ENCODE results near the gene ZNF629. TPM values are rescaled to one million over a fixed set of nuclear protein-coding genes. Genes with fewer than 3 reads are reported as not detected.
A peak's percentile ranks its signal among the peaks of the same experiment; 100 is the strongest.

Gene ZNF629
- polyA plus RNA-seq, 1 donor from 2014 or later, result 10.4 TPM

GRCh38 chr16:30775392-30776188 is 11.4 kb downstream of the ZNF629 start:
- Histone ChIP-seq H3F3A (ENCODE audit: insufficient read depth, low read length, poor library complexity, severe bottlenecking) (no peaks in the 10 kb centered on the region), H3K9me3 (ENCODE audit: low read length) (no peaks in the 10 kb centered on the region), H3K9ac (ENCODE audit: low read length) (peak overlapping the region; percentile 67), H2AFZ (ENCODE audit: low read depth, low read length) (no peak overlapping the region), H3K4me3 (ENCODE audit: low read length) (peak overlapping the region; percentile 92), H3K9me2 (ENCODE audit: insufficient read depth, low read length) (no peaks in the 10 kb centered on the region), H4K20me1 (ENCODE audit: insufficient read depth) (no peaks in the 10 kb centered on the region), H3K4me2 (ENCODE audit: low read length) (peak overlapping the region; percentile 86), H3K27me3 (ENCODE audit: insufficient read depth, low read depth, low read length) (no peaks in the 10 kb centered on the region), H3K79me2 (replicated peaks; ENCODE audit: insufficient read depth, low read length) (no peaks in the 10 kb centered on the region), H3K36me3 (ENCODE audit: insufficient read depth, low read length) (no peaks in the 10 kb centered on the region), H3K27ac (ENCODE audit: low read length) (peak overlapping the region; percentile 60)
- peak; percentile 18 for TF ChIP-seq CTCF (IDR thresholded peaks at IDR 0.05; ENCODE audit: poor library complexity, severe bottlenecking)
- peak; percentile 23 for TF ChIP-seq TAF1 (IDR thresholded peaks at IDR 0.05; ENCODE audit: low read depth)
- TF ChIP-seq EP300 (conservative IDR thresholded peaks at IDR 0.05; ENCODE audit: poor library complexity, severe bottlenecking), result no peak
- peak; percentile 0 for TF ChIP-seq POLR2AphosphoS5 (IDR thresholded peaks at IDR 0.05)
- peak; percentile 97 for TF ChIP-seq MXI1 (conservative IDR thresholded peaks at IDR 0.05; ENCODE audit: poor library complexity, severe bottlenecking)
- no peak for TF ChIP-seq REST (IDR thresholded peaks at IDR 0.05; ENCODE audit: borderline replicate concordance)
- TF ChIP-seq RAD21 (conservative IDR thresholded peaks at IDR 0.05), result peak; percentile 11
- peak; percentile 32 for TF ChIP-seq SMC3 (conservative IDR thresholded peaks at IDR 0.05; ENCODE audit: poor library complexity)

GRCh38 chr16:30775131-30775391 is 11.9 kb downstream of the ZNF629 start:
- TF ChIP-seq TAF1 (IDR thresholded peaks at IDR 0.05; ENCODE audit: low read depth), result peak; percentile 21
- no peak for TF ChIP-seq POLR2AphosphoS5 (IDR thresholded peaks at IDR 0.05)
- no peak for TF ChIP-seq MXI1 (conservative IDR thresholded peaks at IDR 0.05; ENCODE audit: poor library complexity, severe bottlenecking)
- Histone ChIP-seq H3K27ac (ENCODE audit: low read length) (peak overlapping the region; percentile 60), H3K9me3 (ENCODE audit: low read length) (no peaks in the 10 kb centered on the region), H3K4me3 (ENCODE audit: low read length) (peak overlapping the region; percentile 92), H3K9ac (ENCODE audit: low read length) (peak overlapping the region; percentile 67), H4K20me1 (ENCODE audit: insufficient read depth) (no peaks in the 10 kb centered on the region), H3K79me2 (replicated peaks; ENCODE audit: insufficient read depth, low read length) (no peaks in the 10 kb centered on the region), H3K27me3 (ENCODE audit: insufficient read depth, low read depth, low read length) (no peaks in the 10 kb centered on the region), H3F3A (ENCODE audit: insufficient read depth, low read length, poor library complexity, severe bottlenecking) (no peaks in the 10 kb centered on the region), H3K36me3 (ENCODE audit: insufficient read depth, low read length) (no peaks in the 10 kb centered on the region), H3K4me2 (ENCODE audit: low read length) (peak overlapping the region; percentile 86), H3K9me2 (ENCODE audit: insufficient read depth, low read length) (no peaks in the 10 kb centered on the region), H2AFZ (ENCODE audit: low read depth, low read length) (no peak overlapping the region)
